KMS-11 (cell line): ENCODE data around the gene MBIP.

Experiments used
- H2AFZ ChIP-seq: fragments of 200-600 bp; sonication (generic); 2 replicates; pipeline ENCODE4 v1.6.1; 2016; ENCODE audit warnings: antibody characterized with exemption, mixed run types, low read depth
- H3K27ac ChIP-seq: fragments of 200-600 bp; sonication (generic); 2 replicates; pipeline ENCODE4 v1.6.1; 2016; ENCODE audit warnings: mild to moderate bottlenecking, mixed run types
- H3K27me3 ChIP-seq: fragments of 200-600 bp; sonication (generic); 2 replicates; pipeline ENCODE4 v1.6.1; 2017; ENCODE audit warnings: mild to moderate bottlenecking, low read depth, mixed run types, moderate library complexity; ENCODE audit not compliant: insufficient read depth
- H3K36me3 ChIP-seq: fragments of 200-600 bp; sonication (generic); 2 replicates; pipeline ENCODE4 v1.6.1; 2017; ENCODE audit warnings: mild to moderate bottlenecking, mixed run types; ENCODE audit not compliant: insufficient read depth
- H3K4me1 ChIP-seq: fragments of 200-600 bp; sonication (generic); 2 replicates; pipeline ENCODE4 v1.6.1; 2016; ENCODE audit warnings: mild to moderate bottlenecking, low read depth, mixed run types; ENCODE audit not compliant: poor library complexity, severe bottlenecking
- H3K4me2 ChIP-seq: fragments of 200-600 bp; sonication (generic); 2 replicates; pipeline ENCODE4 v1.7.0; 2016; ENCODE audit warnings: mild to moderate bottlenecking, mixed run types
- H3K4me3 ChIP-seq: fragments of 200-600 bp; sonication (generic); IDR thresholded peaks from 2 replicates; pipeline ENCODE4 v1.6.1; 2017; ENCODE audit warnings: low read depth, low read length, mixed read lengths; ENCODE audit not compliant: insufficient read depth
- H3K79me2 ChIP-seq: fragments of 200-600 bp; sonication (generic); 2 replicates; pipeline ENCODE4 v1.6.1; 2016; ENCODE audit warnings: low read depth, mixed run types; ENCODE audit not compliant: insufficient read depth
- H3K9ac ChIP-seq: fragments of 200-600 bp; sonication (generic); 2 replicates; pipeline ENCODE4 v1.6.1; 2016; ENCODE audit warnings: mild to moderate bottlenecking, mixed run types
- H4K20me1 ChIP-seq: fragments of 200-600 bp; sonication (generic); 2 replicates; pipeline ENCODE4 v1.6.1; 2016; ENCODE audit warnings: mild to moderate bottlenecking, mixed run types; ENCODE audit not compliant: insufficient read depth
- CTCF ChIP-seq: fragments of 200-600 bp; sonication (generic); conservative IDR thresholded peaks from 2 replicates; pipeline ENCODE4 v1.6.1; 2017; ENCODE audit warnings: low read depth, mild to moderate bottlenecking, antibody characterized with exemption, low read length, moderate library complexity, mixed read lengths

Gene MBIP

GRCh38 chr14:36271222-36271621, 49.2 kb downstream of the MBIP start:
- Histone ChIP-seq H3K9ac (no peak overlapping the region), H2AFZ (no peak overlapping the region), H3K79me2 (no peaks in the 10 kb centered on the region), H3K27ac (no peak overlapping the region), H4K20me1 (no peaks in the 10 kb centered on the region), H3K4me2 (no peak overlapping the region), H3K36me3 (no peaks in the 10 kb centered on the region), H3K4me3 (no peak overlapping the region), H3K4me1 (no peaks in the 10 kb centered on the region), H3K27me3 (no peaks in the 10 kb centered on the region)
- TF ChIP-seq CTCF = no peak

GRCh38 chr14:36270191-36270590, 50.2 kb downstream of the MBIP start:
- TF ChIP-seq CTCF = no peak
- no peak overlapping the region for H2AFZ ChIP-seq
- H3K27ac ChIP-seq = no peak overlapping the region
- no peaks in the 10 kb centered on the region for H4K20me1 ChIP-seq
- no peaks in the 10 kb centered on the region for H3K36me3 ChIP-seq
- no peaks in the 10 kb centered on the region for H3K79me2 ChIP-seq
- H3K9ac ChIP-seq = no peak overlapping the region
- H3K4me3 ChIP-seq = no peak overlapping the region
- H3K4me2 ChIP-seq = no peak overlapping the region
- no peaks in the 10 kb centered on the region for H3K27me3 ChIP-seq
- H3K4me1 ChIP-seq = no peaks in the 10 kb centered on the region

- Histone ChIP-seq H3K4me2 (no peak overlapping the region), H2AFZ (no peak overlapping the region), H3K4me1 (no peaks in the 10 kb centered on the region), H4K20me1 (no peaks in the 10 kb centered on the region), H3K4me3 (no peak overlapping the region), H3K79me2 (no peaks in the 10 kb centered on the region), H3K27ac (no peak overlapping the region), H3K27me3 (no peaks in the 10 kb centered on the region), H3K36me3 (no peaks in the 10 kb centered on the region), H3K9ac (no peak overlapping the region)
- TF ChIP-seq CTCF = no peak
Measured at GRCh38 chr14:36268121-36268520, 52.3 kb downstream of the MBIP start.

GRCh38 chr14:36264595-36264994, 55.8 kb downstream of the MBIP start:
- no peaks in the 10 kb centered on the region for H3K27me3 ChIP-seq
- no peaks in the 10 kb centered on the region for H3K79me2 ChIP-seq
- H2AFZ ChIP-seq = no peak overlapping the region
- H3K9ac ChIP-seq = no peak overlapping the region
- TF ChIP-seq CTCF = no peak
- H3K36me3 ChIP-seq = no peaks in the 10 kb centered on the region
- no peak overlapping the region for H3K4me2 ChIP-seq
- H3K4me3 ChIP-seq = no peak overlapping the region
- no peak overlapping the region for H3K27ac ChIP-seq
- no peaks in the 10 kb centered on the region for H4K20me1 ChIP-seq
- H3K4me1 ChIP-seq = no peaks in the 10 kb centered on the region

- Histone ChIP-seq H3K79me2 (no peaks in the 10 kb centered on the region), H2AFZ (no peak overlapping the region), H4K20me1 (no peaks in the 10 kb centered on the region), H3K9ac (no peak overlapping the region), H3K4me1 (no peaks in the 10 kb centered on the region), H3K27ac (no peak overlapping the region), H3K27me3 (no peaks in the 10 kb centered on the region), H3K36me3 (no peaks in the 10 kb centered on the region), H3K4me3 (no peak overlapping the region), H3K4me2 (no peak overlapping the region)
- TF ChIP-seq CTCF = no peak
Measured at GRCh38 chr14:36264107-36264506, 56.3 kb downstream of the MBIP start.
